Measurements from ENCODE around the gene SERP2. TPM values are rescaled to one million over a fixed set of nuclear protein-coding genes. Genes with fewer than 3 reads are reported as not detected.

Gene SERP2
- total RNA-seq, 1 donor from 2014 or later, result 22.3 TPM

DNA sequence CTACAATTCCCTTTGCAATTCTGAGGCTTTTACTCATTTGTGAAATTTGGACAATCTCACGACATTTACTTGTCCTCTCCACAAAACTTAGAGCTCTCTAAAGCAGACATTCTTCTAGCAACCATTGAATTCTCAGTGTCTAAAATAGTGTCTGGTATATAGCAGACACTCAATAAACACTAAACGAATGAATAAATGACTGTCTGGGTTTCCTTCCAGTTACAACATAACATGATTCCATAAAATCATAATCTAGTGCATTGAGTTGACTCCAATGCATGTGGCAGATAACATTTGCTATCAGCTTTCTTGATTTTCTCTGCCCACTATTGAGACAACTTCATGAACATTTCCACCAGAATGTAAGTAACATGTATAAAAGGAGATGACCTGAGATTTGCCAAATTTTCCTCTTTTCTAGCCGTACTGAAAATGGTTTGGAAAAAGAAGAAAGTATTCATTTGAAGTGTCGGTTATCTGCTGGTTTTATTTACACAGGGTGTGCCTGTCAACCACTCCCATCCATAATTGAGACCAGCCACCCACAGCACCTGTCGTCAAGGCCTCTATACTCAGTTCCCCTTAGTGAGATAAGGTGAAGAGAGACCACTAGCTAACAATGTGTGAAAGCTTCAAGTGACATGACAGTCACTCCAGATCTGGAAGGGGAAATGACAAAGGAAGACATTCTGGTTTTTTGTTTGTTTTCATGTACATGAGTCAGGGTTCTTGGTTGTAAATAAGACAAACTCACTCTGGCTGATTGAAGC lies 4.8 kb upstream of the SERP2 start:
- no peak for DNase-seq
- H3K4me1 Mint-ChIP-seq (ENCODE audit: low read depth, unreplicated experiment), result peaks cover 22% of the 10 kb centered on the region
- H3K27me3 Mint-ChIP-seq (ENCODE audit: unreplicated experiment), result peaks cover 4% of the 10 kb centered on the region
- no peak overlapping the region for H3K4me3 Mint-ChIP-seq (ENCODE audit: unreplicated experiment)
- no peak overlapping the region for H3K27ac Mint-ChIP-seq (ENCODE audit: unreplicated experiment)
- TF ChIP-seq, protein P1, sequence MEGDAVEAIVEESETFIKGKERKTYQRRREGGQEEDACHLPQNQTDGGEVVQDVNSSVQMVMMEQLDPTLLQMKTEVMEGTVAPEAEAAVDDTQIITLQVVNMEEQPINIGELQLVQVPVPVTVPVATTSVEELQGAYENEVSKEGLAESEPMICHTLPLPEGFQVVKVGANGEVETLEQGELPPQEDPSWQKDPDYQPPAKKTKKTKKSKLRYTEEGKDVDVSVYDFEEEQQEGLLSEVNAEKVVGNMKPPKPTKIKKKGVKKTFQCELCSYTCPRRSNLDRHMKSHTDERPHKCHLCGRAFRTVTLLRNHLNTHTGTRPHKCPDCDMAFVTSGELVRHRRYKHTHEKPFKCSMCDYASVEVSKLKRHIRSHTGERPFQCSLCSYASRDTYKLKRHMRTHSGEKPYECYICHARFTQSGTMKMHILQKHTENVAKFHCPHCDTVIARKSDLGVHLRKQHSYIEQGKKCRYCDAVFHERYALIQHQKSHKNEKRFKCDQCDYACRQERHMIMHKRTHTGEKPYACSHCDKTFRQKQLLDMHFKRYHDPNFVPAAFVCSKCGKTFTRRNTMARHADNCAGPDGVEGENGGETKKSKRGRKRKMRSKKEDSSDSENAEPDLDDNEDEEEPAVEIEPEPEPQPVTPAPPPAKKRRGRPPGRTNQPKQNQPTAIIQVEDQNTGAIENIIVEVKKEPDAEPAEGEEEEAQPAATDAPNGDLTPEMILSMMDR (IDR thresholded peaks at IDR 0.05; ENCODE audit: partially characterized antibody, unreplicated experiment), result no peak
- peaks cover 5% of the 10 kb centered on the region for H3K9me3 Mint-ChIP-seq (ENCODE audit: unreplicated experiment)
- H3K36me3 Mint-ChIP-seq (ENCODE audit: unreplicated experiment), result no peaks in the 10 kb centered on the region

DNA sequence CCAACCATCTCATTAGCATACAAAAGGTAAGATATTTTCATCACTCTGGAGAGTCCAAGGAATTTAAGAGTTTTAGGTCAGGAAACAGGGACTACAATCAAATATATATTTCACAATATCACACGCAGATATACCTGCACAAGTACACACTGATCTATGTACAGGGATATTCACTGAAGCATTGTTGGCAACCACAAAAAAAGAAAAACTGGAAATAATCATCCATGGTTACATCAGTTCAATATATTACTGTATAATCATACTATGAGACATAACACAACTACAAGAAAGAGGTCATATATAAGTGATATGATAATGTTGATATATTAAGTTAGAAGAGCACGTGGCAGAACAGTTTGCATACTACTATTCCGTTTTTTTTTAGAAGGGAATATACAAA lies 2.2 kb upstream of the SERP2 start:
- H3K36me3 Mint-ChIP-seq (ENCODE audit: unreplicated experiment), result no peaks in the 10 kb centered on the region
- peaks cover 12% of the 10 kb centered on the region for H3K4me1 Mint-ChIP-seq (ENCODE audit: low read depth, unreplicated experiment)
- peaks cover 5% of the 10 kb centered on the region for H3K9me3 Mint-ChIP-seq (ENCODE audit: unreplicated experiment)
- TF ChIP-seq, protein P1 (IDR thresholded peaks at IDR 0.05; ENCODE audit: partially characterized antibody, unreplicated experiment), result no peak
- H3K4me3 Mint-ChIP-seq (ENCODE audit: unreplicated experiment), result no peak overlapping the region
- H3K27me3 Mint-ChIP-seq (ENCODE audit: unreplicated experiment), result peaks cover 6% of the 10 kb centered on the region
- DNase-seq, result no peak
- no peak overlapping the region for H3K27ac Mint-ChIP-seq (ENCODE audit: unreplicated experiment)

DNA sequence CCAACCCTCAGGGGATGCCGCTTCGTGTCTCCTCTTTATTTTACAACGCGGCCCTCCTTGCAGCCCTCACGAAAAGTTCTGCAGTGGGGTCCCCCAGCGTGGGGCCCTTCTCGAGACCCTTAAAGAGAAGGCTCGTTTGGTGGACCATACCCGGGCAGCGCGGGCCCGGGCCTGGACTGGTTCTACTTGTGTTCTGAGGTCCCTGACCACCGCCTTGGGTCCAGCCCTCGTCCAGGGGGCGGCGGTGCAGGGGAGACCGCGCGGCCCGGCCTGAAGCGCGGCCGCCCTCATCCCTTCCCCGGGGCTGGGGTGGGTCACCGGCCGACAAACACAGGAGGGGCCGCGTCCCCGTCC lies 400 bp upstream of the SERP2 start:
- TF ChIP-seq, protein P1 (IDR thresholded peaks at IDR 0.05; ENCODE audit: partially characterized antibody, unreplicated experiment), result no peak
- peaks cover 5% of the 10 kb centered on the region for H3K9me3 Mint-ChIP-seq (ENCODE audit: unreplicated experiment)
- peaks cover 6% of the 10 kb centered on the region for H3K4me1 Mint-ChIP-seq (ENCODE audit: low read depth, unreplicated experiment)
- no peaks in the 10 kb centered on the region for H3K36me3 Mint-ChIP-seq (ENCODE audit: unreplicated experiment)
- peaks cover 6% of the 10 kb centered on the region for H3K27me3 Mint-ChIP-seq (ENCODE audit: unreplicated experiment)
- DNase-seq, result no peak
- H3K4me3 Mint-ChIP-seq (ENCODE audit: unreplicated experiment), result peak overlapping the region; percentile 89
- H3K27ac Mint-ChIP-seq (ENCODE audit: unreplicated experiment), result peak overlapping the region; percentile 68

DNA sequence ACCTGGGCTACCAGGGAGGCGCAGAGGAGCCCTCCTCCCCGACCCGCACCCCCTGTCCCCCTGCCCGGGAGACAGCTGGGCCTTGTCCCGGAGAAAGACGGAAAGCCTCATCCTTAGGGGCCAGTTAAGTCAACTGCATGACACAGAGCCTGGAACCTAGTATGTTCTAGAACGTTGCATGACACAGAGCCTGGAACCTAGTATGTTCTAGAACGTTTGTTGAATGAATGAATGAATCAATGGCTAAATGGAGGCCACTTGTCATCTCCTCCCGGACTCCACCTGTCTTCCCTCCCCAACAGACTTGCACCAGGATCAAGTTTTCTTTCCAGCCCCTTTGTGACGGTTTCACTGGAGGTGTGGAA lies 706 bp downstream of the SERP2 start:
- H3K36me3 Mint-ChIP-seq (ENCODE audit: unreplicated experiment), result no peaks in the 10 kb centered on the region
- H3K27me3 Mint-ChIP-seq (ENCODE audit: unreplicated experiment), result peaks cover 6% of the 10 kb centered on the region
- H3K4me3 Mint-ChIP-seq (ENCODE audit: unreplicated experiment), result peak overlapping the region; percentile 85
- no peak for DNase-seq
- peaks cover 5% of the 10 kb centered on the region for H3K9me3 Mint-ChIP-seq (ENCODE audit: unreplicated experiment)
- peak overlapping the region; percentile 74 for H3K27ac Mint-ChIP-seq (ENCODE audit: unreplicated experiment)
- TF ChIP-seq, protein P1 (IDR thresholded peaks at IDR 0.05; ENCODE audit: partially characterized antibody, unreplicated experiment), result no peak
- H3K4me1 Mint-ChIP-seq (ENCODE audit: low read depth, unreplicated experiment), result peaks cover 6% of the 10 kb centered on the region

DNA sequence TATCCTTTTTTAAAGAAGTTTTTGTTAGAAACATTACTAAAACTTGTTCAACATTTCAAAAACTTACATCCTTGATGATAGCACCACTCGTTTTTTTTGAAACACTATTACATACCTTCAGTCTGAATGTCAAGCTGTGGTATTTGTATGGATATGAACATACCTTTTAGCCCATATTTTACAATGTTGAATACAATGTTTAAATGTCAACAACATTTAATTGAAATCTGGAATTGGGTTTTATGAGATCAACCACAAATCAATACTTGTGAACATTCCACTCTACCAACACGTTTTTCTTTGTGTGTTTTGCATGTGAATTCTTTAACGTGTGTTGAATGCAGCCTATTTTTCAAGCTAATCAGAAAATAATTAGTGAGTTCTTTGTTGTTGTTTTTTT lies 4.7 kb downstream of the SERP2 start:
- Mint-ChIP-seq H3K4me1 (ENCODE audit: low read depth, unreplicated experiment) (peaks cover 1% of the 10 kb centered on the region), H3K36me3 (ENCODE audit: unreplicated experiment) (no peaks in the 10 kb centered on the region), H3K27me3 (ENCODE audit: unreplicated experiment) (peaks cover 1% of the 10 kb centered on the region), H3K9me3 (ENCODE audit: unreplicated experiment) (no peaks in the 10 kb centered on the region), H3K27ac (ENCODE audit: unreplicated experiment) (no peak overlapping the region), H3K4me3 (ENCODE audit: unreplicated experiment) (no peak overlapping the region)
- TF ChIP-seq, protein P1 (IDR thresholded peaks at IDR 0.05; ENCODE audit: partially characterized antibody, unreplicated experiment), result no peak
- no peak for DNase-seq
